Upper lobe of left lung (tissue), 4 donors: ENCODE data around the gene EIF2S3B.

Experiments
- POLR2A ChIP-seq, 4 donors: fragments of 450-650 bp; IDR thresholded peaks; one replicate each; pipeline ENCODE4 v1.5.1; 2016 to 2017; ENCODE audit warnings: antibody characterized with exemption in 4 of 4, mild to moderate bottlenecking in 2 of 4
- TF ChIP-seq, protein P1 (sequence below), 6 experiments: fragments of 450-650 bp in 4 of 6; fragments of 200-600 bp in 2 of 6; sonication (generic) in 2 of 6; IDR thresholded peaks; one replicate each; pipeline ENCODE4 v1.5.1; 2016 to 2019; ENCODE audit warnings: antibody characterized with exemption in 6 of 6

DNA sequence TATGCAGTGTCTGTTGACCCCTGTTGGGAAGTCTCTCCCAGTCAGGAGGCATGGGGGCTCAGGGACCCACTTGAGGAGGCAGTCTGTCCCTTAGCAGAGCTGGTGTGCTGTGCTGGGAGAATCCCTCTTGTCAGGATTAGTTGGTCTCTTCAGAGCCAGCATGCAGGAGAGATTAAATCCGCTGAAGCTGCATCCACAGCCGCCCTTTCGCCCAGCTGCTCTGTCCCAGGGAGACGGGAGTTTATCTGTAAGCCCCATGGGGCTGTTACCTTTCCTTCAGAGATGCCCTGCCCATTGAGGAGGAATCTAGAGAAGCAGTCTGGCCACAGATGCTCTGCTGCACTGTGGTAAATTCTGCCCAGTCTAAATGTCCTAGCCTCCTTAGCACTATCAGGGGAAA is 39.4 kb upstream of the EIF2S3B start:
- TF ChIP-seq, protein P1, sequence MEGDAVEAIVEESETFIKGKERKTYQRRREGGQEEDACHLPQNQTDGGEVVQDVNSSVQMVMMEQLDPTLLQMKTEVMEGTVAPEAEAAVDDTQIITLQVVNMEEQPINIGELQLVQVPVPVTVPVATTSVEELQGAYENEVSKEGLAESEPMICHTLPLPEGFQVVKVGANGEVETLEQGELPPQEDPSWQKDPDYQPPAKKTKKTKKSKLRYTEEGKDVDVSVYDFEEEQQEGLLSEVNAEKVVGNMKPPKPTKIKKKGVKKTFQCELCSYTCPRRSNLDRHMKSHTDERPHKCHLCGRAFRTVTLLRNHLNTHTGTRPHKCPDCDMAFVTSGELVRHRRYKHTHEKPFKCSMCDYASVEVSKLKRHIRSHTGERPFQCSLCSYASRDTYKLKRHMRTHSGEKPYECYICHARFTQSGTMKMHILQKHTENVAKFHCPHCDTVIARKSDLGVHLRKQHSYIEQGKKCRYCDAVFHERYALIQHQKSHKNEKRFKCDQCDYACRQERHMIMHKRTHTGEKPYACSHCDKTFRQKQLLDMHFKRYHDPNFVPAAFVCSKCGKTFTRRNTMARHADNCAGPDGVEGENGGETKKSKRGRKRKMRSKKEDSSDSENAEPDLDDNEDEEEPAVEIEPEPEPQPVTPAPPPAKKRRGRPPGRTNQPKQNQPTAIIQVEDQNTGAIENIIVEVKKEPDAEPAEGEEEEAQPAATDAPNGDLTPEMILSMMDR (IDR thresholded peaks at IDR 0.05) = no peak
- no peak for TF ChIP-seq POLR2A (IDR thresholded peaks at IDR 0.05)
